Nucleus accumbens (tissue), 56 donors: ENCODE measurements around the gene ZNF662.

Experiments
- DNase-seq, 56 donors: peaks; one replicate each; lab custom pipeline; 2025; lab: John Stamatoyannopoulos, UW

ZNF662 gene

DNA sequence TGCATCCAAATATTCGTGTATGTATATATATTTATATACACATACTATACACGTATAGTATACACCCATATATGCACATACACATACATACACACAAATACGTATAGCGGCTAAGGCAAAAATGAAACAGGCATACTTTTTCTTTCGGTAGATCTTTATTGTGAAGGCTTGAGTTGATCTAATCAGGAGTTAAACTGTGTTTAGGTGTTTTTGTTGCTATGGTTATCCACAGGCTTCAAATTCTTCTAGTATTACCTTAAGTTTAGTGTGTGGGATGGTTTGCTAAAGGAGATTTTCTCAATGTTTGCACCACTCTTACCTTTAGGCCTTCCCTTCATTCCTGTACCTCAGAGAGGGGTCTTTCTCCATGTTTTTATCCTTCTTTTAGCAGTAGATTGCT, 28.2 kb downstream of the ZNF662 start:
- DNase-seq = no peak

DNA sequence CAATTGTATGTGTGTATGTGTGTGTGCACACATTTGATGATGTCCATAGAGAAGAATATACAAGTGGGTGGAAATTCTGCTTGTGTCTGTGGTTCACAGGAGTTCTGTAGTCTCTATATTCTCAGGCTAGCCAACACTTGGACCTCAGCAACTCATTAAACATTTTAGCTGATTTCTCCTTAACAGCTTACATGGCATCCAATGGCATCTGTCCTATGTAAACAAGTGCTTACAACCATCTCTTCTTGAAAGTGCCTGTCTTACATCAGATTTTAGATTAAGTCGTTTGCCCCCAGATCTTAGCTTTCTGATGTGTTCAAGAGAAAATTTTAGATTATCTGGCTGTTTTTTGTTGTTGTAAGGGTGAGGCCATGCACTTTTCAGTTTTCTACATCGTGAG, 29.0 kb downstream of the ZNF662 start:
- DNase-seq = no peak

DNA sequence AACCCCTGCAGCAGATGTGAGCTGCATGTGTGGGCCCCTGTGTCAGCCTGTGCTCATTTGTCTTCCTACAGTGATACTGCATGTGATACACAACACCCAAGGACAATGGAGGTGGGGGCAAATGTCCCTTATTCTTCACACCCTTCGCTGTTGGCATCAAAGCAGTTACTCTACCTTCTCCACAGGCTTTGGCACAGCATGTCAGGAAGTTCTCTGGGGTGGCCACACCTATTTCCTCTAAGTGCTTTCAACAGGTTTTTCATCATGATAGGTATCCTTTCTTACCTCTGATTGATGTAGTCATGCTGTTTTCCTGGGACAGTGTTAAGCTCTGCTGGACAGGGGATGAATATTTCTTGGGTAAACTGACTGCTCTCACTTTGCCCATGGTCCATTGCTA, 29.5 kb downstream of the ZNF662 start:
- no peak for DNase-seq

- peak in 41 of 56 donors; percentile 2 to 82 (median 36) for DNase-seq
These were observed 30.4 kb downstream of the ZNF662 start for GRCh38 chr3:42936157-42936981.

DNA sequence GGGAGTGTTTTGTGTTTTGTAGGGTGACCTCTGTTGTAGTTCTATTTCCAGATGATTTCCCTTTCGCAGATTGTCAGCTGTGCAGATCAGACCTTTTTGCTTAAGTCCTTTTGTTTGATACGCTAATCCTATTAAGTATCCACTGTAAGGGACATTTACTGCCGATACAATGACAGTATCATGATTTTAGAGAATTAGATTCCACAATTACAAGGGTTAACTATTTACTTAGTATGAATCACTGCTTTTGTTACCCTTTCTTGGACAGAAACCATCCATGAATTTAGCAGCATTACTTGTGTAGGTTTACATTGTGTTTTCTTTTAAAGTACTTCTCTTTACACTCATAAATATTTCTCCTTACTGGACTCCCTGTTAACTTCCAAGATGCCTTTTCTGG, 31.4 kb downstream of the ZNF662 start:
- DNase-seq = no peak

DNA sequence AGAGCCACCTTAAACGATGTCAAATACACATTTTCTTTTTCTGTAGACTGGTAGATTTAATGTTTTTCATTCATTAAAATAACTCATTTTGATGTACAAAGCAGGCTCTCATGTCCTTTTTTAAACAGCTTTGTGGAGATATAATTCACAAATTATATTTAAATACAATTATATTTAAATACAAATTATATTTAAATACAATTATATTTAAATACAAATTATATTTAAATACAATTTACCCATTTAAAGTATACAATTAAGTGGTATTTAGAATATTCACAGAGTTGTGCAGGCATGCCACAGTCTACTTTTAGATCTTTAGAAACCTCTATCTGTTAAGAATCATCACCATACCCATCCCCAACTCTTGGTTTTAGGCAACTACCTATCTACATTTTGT, 36.8 kb downstream of the ZNF662 start:
- no peak for DNase-seq

DNA sequence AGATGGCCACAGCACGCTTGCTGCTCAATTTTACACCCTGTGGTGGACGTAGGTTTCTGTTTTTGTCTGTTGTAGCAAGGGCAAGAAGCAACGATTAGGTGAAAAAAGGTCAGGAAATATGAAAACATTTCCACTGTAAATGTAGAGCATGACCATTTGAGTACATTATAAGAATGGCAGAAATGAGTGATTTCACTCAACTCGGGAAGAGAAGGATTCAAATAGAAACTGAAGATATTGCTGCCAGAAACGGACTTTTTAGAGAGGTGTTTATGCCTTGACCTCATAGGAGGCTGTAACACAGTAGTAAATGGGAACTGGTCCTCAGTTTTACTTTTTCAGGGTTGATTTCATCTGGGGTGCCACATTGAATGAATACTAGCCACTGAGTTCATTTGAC, 40.1 kb downstream of the ZNF662 start:
- no peak for DNase-seq

DNA sequence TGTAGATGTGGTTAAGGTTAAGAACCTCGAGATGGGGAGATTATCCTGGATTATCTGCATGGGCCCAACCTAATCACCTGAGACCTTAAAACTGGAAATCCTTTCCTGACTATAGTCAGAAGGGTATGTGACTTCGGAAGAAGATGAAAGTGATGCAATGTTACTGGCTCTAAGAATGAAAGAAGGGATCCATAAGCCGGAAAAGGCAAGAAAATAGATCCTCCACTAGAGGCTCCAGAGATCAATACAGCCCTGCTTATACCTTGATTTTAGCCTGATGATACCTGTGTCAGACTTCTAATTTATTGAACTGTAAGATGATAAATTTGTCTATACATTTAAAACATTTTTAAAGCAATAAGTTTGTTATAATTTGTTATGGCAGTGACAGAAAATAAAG, 51.6 kb downstream of the ZNF662 start:
- DNase-seq = no peak

DNA sequence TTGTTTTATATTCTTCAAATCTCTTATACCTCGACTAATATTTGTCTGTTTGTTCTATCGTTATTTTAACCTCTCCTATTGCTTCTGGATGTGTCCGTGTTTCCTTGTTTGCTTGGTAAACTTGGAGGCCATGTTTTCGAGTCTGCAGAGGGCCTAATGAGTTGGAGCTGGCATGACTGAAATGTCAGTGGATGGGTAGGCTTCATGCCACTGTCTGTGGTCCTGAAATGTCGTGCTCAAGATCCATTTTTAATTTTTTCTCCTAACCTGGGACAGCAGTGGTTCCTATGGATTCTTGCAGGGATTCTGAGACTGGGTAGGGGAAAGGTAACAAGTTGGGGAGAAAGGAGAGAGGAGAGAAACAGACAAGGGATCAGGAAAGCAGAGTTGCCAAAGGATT, 54.3 kb downstream of the ZNF662 start:
- DNase-seq = no peak

GRCh38 chr3:42960786-42961185, 54.8 kb downstream of the ZNF662 start:
- no peak for DNase-seq

DNA sequence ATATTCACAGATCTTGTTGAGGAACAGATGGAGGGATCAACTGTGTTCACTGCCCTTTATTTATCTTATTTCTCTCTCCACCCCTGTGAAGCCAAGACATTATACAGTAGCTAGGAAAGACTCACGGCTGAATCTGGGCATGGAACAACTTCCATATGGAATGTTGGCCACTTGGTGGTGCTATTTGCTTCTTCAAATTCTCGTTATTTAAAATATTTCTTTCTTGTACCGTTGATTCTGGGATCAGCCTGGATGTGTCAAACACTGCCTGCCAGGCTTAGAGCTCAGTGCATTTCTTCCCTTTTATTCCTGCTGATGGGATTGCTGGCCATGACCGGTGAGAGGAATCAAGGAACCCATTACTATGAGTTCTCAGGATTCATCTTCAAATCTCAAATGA, 55.7 kb downstream of the ZNF662 start:
- DNase-seq = peak in 22 of 56 donors; percentile 4 to 66 (median 20)

DNA sequence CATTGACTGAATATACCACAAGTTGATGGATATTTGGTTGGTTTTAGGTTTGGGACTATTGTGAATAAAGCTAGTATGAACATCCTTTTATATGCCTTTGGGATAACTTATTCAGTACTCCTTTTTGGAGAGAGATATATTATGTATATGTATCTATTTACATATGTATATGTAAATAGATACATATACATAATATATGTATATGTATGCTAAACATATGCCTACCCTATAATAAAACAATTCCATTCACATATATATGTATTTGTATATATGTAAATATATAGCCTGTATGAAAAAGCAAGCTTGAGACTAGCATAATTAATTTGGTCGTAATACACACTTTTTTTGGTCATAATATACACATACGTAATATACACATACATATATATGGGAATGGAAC, 57.3 kb downstream of the ZNF662 start:
- no peak for DNase-seq

- no peak for DNase-seq
These were observed 58.3 kb downstream of the ZNF662 start for GRCh38 chr3:42964266-42964665.
